GM23248 (cell line): Measurements from ENCODE around the gene RARB. TPM values are rescaled to one million over a fixed set of nuclear protein-coding genes. Genes with fewer than 3 reads are reported as not detected.

ENCODE experiments used
- DNase-seq: peaks from one replicate; pipeline ENCODE4 v3.0.0-alpha.2; 2015
- H2AFZ ChIP-seq: fragments of 200-600 bp; sonication (generic); 2 replicates; pipeline ENCODE4 v1.6.1; 2016; ENCODE audit warnings: antibody characterized with exemption
- H3F3A ChIP-seq: fragments of 200-600 bp; sonication (generic); 2 replicates; pipeline ENCODE4 v1.6.1; 2016; ENCODE audit warnings: mild to moderate bottlenecking, antibody characterized with exemption, mixed run types; ENCODE audit not compliant: insufficient read depth
- H3K27ac ChIP-seq: fragments of 200-600 bp; sonication (generic); 2 replicates; pipeline ENCODE4 v1.5.1; 2016; ENCODE audit warnings: mild to moderate bottlenecking
- H3K27me3 ChIP-seq: fragments of 200-600 bp; sonication (generic); replicated peaks from 2 replicates; pipeline ENCODE4 v1.6.1; 2016; ENCODE audit warnings: mild to moderate bottlenecking; ENCODE audit not compliant: insufficient read depth
- H3K36me3 ChIP-seq: fragments of 200-600 bp; sonication (generic); 2 replicates; pipeline ENCODE4 v1.6.1; 2016; ENCODE audit warnings: low read depth, mild to moderate bottlenecking
- H3K4me1 ChIP-seq: fragments of 200-600 bp; sonication (generic); 2 replicates; pipeline ENCODE4 v1.6.1; 2016; ENCODE audit warnings: mild to moderate bottlenecking; ENCODE audit not compliant: insufficient read depth
- H3K4me2 ChIP-seq: fragments of 200-600 bp; sonication (generic); one replicate; pipeline ENCODE4 v1.6.1; 2016; ENCODE audit warnings: mild to moderate bottlenecking; ENCODE audit not compliant: unreplicated experiment
- H3K4me3 ChIP-seq: fragments of 200-600 bp; sonication (generic); 2 replicates; pipeline ENCODE4 v1.5.1; 2016; ENCODE audit warnings: mild to moderate bottlenecking
- H3K79me2 ChIP-seq: fragments of 200-600 bp; sonication (generic); 2 replicates; pipeline ENCODE4 v1.6.1; 2016; ENCODE audit warnings: mild to moderate bottlenecking; ENCODE audit not compliant: insufficient read depth
- H3K9ac ChIP-seq: fragments of 200-600 bp; sonication (generic); 2 replicates; pipeline ENCODE4 v1.6.1; 2016; ENCODE audit warnings: mild to moderate bottlenecking
- H3K9me2 ChIP-seq: fragments of 200-600 bp; sonication (generic); 2 replicates; pipeline ENCODE4 v1.6.1; 2016; ENCODE audit warnings: mixed run types, mild to moderate bottlenecking, moderate library complexity; ENCODE audit not compliant: insufficient read depth
- H3K9me3 ChIP-seq: fragments of 200-600 bp; sonication (generic); one replicate; pipeline ENCODE4 v1.6.1; 2017; ENCODE audit warnings: low read depth
- H4K20me1 ChIP-seq: fragments of 200-600 bp; sonication (generic); 2 replicates; pipeline ENCODE4 v1.6.0; 2016; ENCODE audit not compliant: insufficient read depth
- EZH2 ChIP-seq: fragments of 200-600 bp; sonication (generic); IDR thresholded peaks from 2 replicates; pipeline ENCODE4 v1.6.1; 2018; ENCODE audit warnings: antibody characterized with exemption, mild to moderate bottlenecking; ENCODE audit not compliant: insufficient read depth, poor library complexity, severe bottlenecking
- EZH2phosphoT487 ChIP-seq: fragments of 200-600 bp; sonication (generic); IDR thresholded peaks from 2 replicates; pipeline ENCODE4 v1.6.1; 2018; ENCODE audit warnings: antibody characterized with exemption, moderate library complexity, mild to moderate bottlenecking, low read depth; ENCODE audit not compliant: insufficient read depth
- WGBS, 2 experiments: methylation state at CpG; one replicate each; pipeline ENCODE4 v1.1.6; 2015 to 2017; ENCODE audit warnings: low lambda C conversion rate in 2 of 2, low coverage in 1 of 2; ENCODE audit errors: missing lambda C conversion rate in 2 of 2; 5-methylcytosine and 5-hydroxymethylcytosine counted together
- in situ Hi-C: fragments of 300-500 bp; cut with MboI; formaldehyde crosslinking; loops from 2 replicates; pipeline ENCODE4 v1.15.0; 2020
- polyA plus RNA-seq: library from polyadenylated mRNA; unstranded; fragments of >200 nt; fragmentation: Nextera tagmentation; extraction: Ambion mirVana; gene quantifications from 2 replicates; pipeline ENCODE4 v1.2.1, GENCODE V29; 2016
- total RNA-seq: library from RNA; depleted of rRNA; stranded (reverse); fragments of >200 nt; shearing (Covaris generic); gene quantifications from 2 replicates; pipeline ENCODE4 v1.2.3, GENCODE V29; 2014

The RARB gene
- total and polyA plus RNA-seq, 2 experiments from 2014 or later: 0.11 TPM; not detected in 1

DNA sequence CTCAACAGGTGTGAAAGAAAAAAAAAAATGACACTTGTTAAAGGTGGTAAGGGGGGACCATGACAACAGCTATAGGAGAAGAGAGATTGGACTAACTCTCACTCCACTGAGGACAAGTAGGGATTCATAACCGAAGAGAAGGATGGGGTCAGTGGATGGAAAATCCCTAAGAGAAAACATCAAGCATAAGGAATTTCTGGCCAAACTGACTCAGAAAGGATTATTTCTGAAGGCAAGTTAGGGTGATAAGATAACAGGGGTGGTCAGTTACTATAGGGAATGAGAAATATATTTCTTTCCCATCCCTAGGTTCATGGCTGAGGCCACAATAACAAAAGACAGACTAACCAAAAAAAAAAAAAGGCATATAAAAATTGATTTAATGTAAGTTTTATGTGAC, 9.5 kb upstream of the RARB start:
- H3K27ac ChIP-seq: no peak overlapping the region
- DNase-seq: no peak
- no peaks in the 10 kb centered on the region for H3K27me3 ChIP-seq

DNA sequence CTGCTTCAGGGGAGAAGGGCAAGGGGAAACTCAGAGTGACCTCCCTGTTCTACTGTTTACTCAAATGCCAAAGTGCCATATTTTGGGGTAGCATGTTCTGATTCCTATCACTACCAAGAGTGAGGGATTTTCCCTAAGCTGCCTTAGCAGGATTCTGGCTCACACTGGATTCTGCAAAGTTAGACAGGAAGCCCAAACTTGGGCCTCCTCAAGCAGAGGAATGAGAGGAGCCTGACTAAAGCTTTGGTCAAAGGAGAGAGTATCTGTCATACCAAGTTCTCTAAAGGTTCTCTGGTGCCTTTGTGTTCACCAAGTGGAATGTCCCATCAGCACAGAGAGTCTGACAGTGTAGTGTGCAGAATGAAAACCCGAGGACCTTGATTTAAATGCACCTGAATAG, 8.8 kb upstream of the RARB start:
- WGBS, 2 experiments: 22 to 29% methylated on average over 1 of the region's 1 CpG
- Histone ChIP-seq H3K27ac (no peak overlapping the region), H3K4me2 (no peak overlapping the region), H3K4me3 (no peak overlapping the region), H3K9ac (no peak overlapping the region), H3K79me2 (no peaks in the 10 kb centered on the region), H3K9me2 (no peaks in the 10 kb centered on the region), H3K36me3 (no peaks in the 10 kb centered on the region), H3K27me3 (no peaks in the 10 kb centered on the region), H3K4me1 (peaks cover 5% of the 10 kb centered on the region; the same call in 1 of the 2 replicates), H3K9me3 (no peaks in the 10 kb centered on the region), H4K20me1 (no peaks in the 10 kb centered on the region), H2AFZ (no peak overlapping the region), H3F3A (no peaks in the 10 kb centered on the region)
- peak; percentile 10 for DNase-seq
- in situ Hi-C loops: no loop called here
- TF ChIP-seq EZH2phosphoT487 (no peak), EZH2 (no peak)

More for the DNA sequence above, 9.5 kb upstream of the RARB start:
- in situ Hi-C loops: no loop called here
- Histone ChIP-seq H2AFZ (no peak overlapping the region), H3K9me3 (no peaks in the 10 kb centered on the region), H3K4me1 (no peaks in the 10 kb centered on the region), H3K4me2 (no peak overlapping the region), H4K20me1 (no peaks in the 10 kb centered on the region), H3K36me3 (no peaks in the 10 kb centered on the region), H3K9me2 (no peaks in the 10 kb centered on the region), H3F3A (no peaks in the 10 kb centered on the region), H3K79me2 (no peaks in the 10 kb centered on the region), H3K9ac (no peak overlapping the region), H3K4me3 (no peak overlapping the region)
- WGBS, 2 experiments: 34 to 35% methylated on average over 1 of the region's 1 CpG
- no peak for TF ChIP-seq EZH2
- no peak for TF ChIP-seq EZH2phosphoT487

DNA sequence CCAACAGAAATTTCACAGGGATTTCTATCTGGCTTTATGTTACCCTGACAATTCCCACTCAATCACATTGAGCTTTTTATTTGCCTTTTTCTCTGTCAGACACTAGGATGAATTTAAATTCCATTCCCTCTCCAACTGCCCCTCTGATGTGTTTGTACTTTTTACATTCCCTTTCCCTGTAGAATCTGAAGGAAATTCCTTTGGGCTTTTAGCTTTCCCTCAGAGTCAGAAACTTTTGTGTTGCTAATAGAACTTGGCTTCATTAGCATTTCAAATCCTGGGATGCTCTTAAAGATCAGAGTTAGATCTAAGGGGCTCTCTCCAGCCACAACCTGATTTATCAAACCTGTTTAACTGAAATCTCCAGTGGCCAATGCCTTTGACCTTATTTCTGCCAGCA, 7.9 kb upstream of the RARB start:
- Histone ChIP-seq H3K4me2 (no peak overlapping the region), H3F3A (no peaks in the 10 kb centered on the region), H3K79me2 (no peaks in the 10 kb centered on the region), H3K36me3 (no peaks in the 10 kb centered on the region), H3K4me1 (peaks cover 5% of the 10 kb centered on the region; the same call in 1 of the 2 replicates), H2AFZ (no peak overlapping the region), H3K9me3 (no peaks in the 10 kb centered on the region), H3K4me3 (no peak overlapping the region), H3K27ac (no peak overlapping the region), H3K9me2 (no peaks in the 10 kb centered on the region), H4K20me1 (no peaks in the 10 kb centered on the region), H3K9ac (no peak overlapping the region), H3K27me3 (no peaks in the 10 kb centered on the region)
- in situ Hi-C loops: no loop called here
- DNase-seq: no peak
- no peak for TF ChIP-seq EZH2phosphoT487
- TF ChIP-seq EZH2: no peak

DNA sequence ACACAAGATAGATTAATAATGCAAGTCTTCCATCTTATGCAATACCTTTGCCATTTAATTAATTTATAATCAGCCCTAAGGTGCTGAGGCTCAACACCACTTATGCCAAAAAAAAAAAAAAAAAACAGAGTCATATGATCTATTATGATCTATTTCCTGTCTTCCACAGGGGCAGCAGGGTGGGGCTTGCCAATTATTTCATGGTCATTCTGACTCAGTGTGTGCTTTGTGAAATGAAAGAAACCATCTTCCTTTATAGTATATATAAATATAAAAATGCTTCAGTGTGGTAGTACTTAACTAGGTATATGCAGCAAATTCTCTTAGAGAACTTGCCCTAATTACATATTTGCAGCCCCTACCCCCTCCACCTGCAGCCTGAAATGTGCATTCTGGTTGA, 7.2 kb upstream of the RARB start:
- no peak overlapping the region for H3K4me3 ChIP-seq
- no peak overlapping the region for H3K4me2 ChIP-seq
- no peak overlapping the region for H2AFZ ChIP-seq
- DNase-seq: no peak
- no peaks in the 10 kb centered on the region for H3K36me3 ChIP-seq
- no peaks in the 10 kb centered on the region for H3K9me2 ChIP-seq
- H3K27ac ChIP-seq: no peak overlapping the region
- H3F3A ChIP-seq: no peaks in the 10 kb centered on the region
- H3K4me1 ChIP-seq: peaks cover 5% of the 10 kb centered on the region; the same call in 1 of the 2 replicates
- TF ChIP-seq EZH2 (no peak), EZH2phosphoT487 (no peak)
- no peaks in the 10 kb centered on the region for H4K20me1 ChIP-seq
- no peaks in the 10 kb centered on the region for H3K79me2 ChIP-seq
- no peaks in the 10 kb centered on the region for H3K9me3 ChIP-seq
- H3K27me3 ChIP-seq: no peaks in the 10 kb centered on the region
- no peak overlapping the region for H3K9ac ChIP-seq
- in situ Hi-C loops: no loop called here

DNA sequence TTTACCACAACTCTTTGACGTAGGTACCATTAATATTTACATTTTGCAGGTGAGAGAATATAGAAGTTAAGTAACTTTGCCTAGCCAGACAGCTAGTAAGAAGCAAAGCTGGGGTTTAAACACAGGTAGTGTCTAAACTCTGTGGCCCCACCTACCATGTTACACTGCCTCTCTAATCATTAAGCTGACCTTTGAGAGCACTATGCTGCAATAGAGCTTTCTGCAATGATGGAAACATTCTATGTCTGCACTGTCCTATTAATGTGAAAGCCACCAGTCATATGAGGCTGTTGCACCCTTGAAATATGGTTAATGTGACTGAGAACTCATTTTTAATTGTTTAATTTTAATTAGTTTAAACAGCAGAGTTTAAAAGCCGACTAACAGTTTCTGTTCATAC, 6.3 kb upstream of the RARB start:
- Histone ChIP-seq H3K79me2 (no peaks in the 10 kb centered on the region), H3K4me2 (no peak overlapping the region), H3K9ac (no peak overlapping the region), H4K20me1 (no peaks in the 10 kb centered on the region), H3F3A (no peaks in the 10 kb centered on the region), H2AFZ (no peak overlapping the region), H3K36me3 (no peaks in the 10 kb centered on the region), H3K9me3 (no peaks in the 10 kb centered on the region), H3K4me1 (peaks cover 5% of the 10 kb centered on the region; the same call in 1 of the 2 replicates), H3K27ac (no peak overlapping the region), H3K27me3 (no peaks in the 10 kb centered on the region), H3K9me2 (no peaks in the 10 kb centered on the region), H3K4me3 (no peak overlapping the region)
- TF ChIP-seq EZH2phosphoT487 (no peak), EZH2 (no peak)
- in situ Hi-C loops: no loop called here
- 54 to 74% methylated on average over 2 of the region's 2 CpGs for WGBS, 2 experiments
- DNase-seq: no peak
